Measurements from ENCODE around the gene GSK3B. TPM values are rescaled to one million over a fixed set of nuclear protein-coding genes. Genes with fewer than 3 reads are reported as not detected.

The GSK3B gene
- total RNA-seq, 2 donors from 2014 or later: 36.7 to 47.9 TPM

GRCh38 chr3:119871571-119871970 lies 222.7 kb downstream of the GSK3B start:
- H3K4me3 ChIP-seq: no peak overlapping the region
- intact Hi-C loops (cut with DNase I): no loop called here
- TF ChIP-seq CTCF (IDR thresholded peaks at IDR 0.05) (no peak), POLR2A (IDR thresholded peaks at IDR 0.05) (no peak), POLR2AphosphoS5 (IDR thresholded peaks at IDR 0.05) (no peak)
- WGBS: 59% methylated on average over 1 of the region's 1 CpG
- no peaks in the 10 kb centered on the region for H3K9me3 ChIP-seq
- no peak overlapping the region for H3K27ac ChIP-seq
- DNase-seq (ENCODE audit: low spot score): no peak
- no peaks in the 10 kb centered on the region for H3K36me3 ChIP-seq
- no peaks in the 10 kb centered on the region for H3K27me3 ChIP-seq (replicated peaks; ENCODE audit: insufficient read depth)
- no peaks in the 10 kb centered on the region for H3K4me1 ChIP-seq (replicated peaks)

GRCh38 chr3:119870512-119870911 lies 223.7 kb downstream of the GSK3B start:
- H3K27ac ChIP-seq: no peak overlapping the region
- H3K36me3 ChIP-seq: no peaks in the 10 kb centered on the region
- H3K4me3 ChIP-seq: no peak overlapping the region
- H3K9me3 ChIP-seq: no peaks in the 10 kb centered on the region
- H3K4me1 ChIP-seq (replicated peaks): no peaks in the 10 kb centered on the region
- no peaks in the 10 kb centered on the region for H3K27me3 ChIP-seq (replicated peaks; ENCODE audit: insufficient read depth)
- TF ChIP-seq POLR2AphosphoS5 (IDR thresholded peaks at IDR 0.05): no peak
- no peak for TF ChIP-seq CTCF (IDR thresholded peaks at IDR 0.05)
- no peak for TF ChIP-seq POLR2A (IDR thresholded peaks at IDR 0.05)
- intact Hi-C loops (cut with DNase I): no loop called here
- DNase-seq (ENCODE audit: low spot score): no peak

- 89% methylated on average over 7 of the region's 7 CpGs for WGBS
- TF ChIP-seq POLR2AphosphoS5 (IDR thresholded peaks at IDR 0.05) (no peak), CTCF (IDR thresholded peaks at IDR 0.05) (no peak), POLR2A (IDR thresholded peaks at IDR 0.05) (no peak)
- Histone ChIP-seq H3K36me3 (no peaks in the 10 kb centered on the region), H3K4me3 (no peak overlapping the region), H3K27me3 (replicated peaks; ENCODE audit: insufficient read depth) (no peaks in the 10 kb centered on the region), H3K4me1 (replicated peaks) (no peaks in the 10 kb centered on the region), H3K27ac (no peak overlapping the region), H3K9me3 (no peaks in the 10 kb centered on the region)
- intact Hi-C loops (cut with DNase I): no loop called here
- no peak for DNase-seq (ENCODE audit: low spot score)
Observed at GRCh38 chr3:119864476-119864875, 229.8 kb downstream of the GSK3B start.

GRCh38 chr3:119862616-119863015 lies 231.6 kb downstream of the GSK3B start:
- no peaks in the 10 kb centered on the region for H3K36me3 ChIP-seq
- H3K4me3 ChIP-seq: no peak overlapping the region
- H3K4me1 ChIP-seq (replicated peaks): no peaks in the 10 kb centered on the region
- H3K27ac ChIP-seq: no peak overlapping the region
- no peaks in the 10 kb centered on the region for H3K9me3 ChIP-seq
- 91% methylated on average over 2 of the region's 2 CpGs for WGBS
- H3K27me3 ChIP-seq (replicated peaks; ENCODE audit: insufficient read depth): no peaks in the 10 kb centered on the region
- intact Hi-C loops (cut with DNase I): no loop called here
- TF ChIP-seq POLR2AphosphoS5 (IDR thresholded peaks at IDR 0.05): no peak
- TF ChIP-seq CTCF (IDR thresholded peaks at IDR 0.05): no peak
- TF ChIP-seq POLR2A (IDR thresholded peaks at IDR 0.05): no peak
- DNase-seq (ENCODE audit: low spot score): no peak

- H3K27me3 ChIP-seq (replicated peaks; ENCODE audit: insufficient read depth): no peaks in the 10 kb centered on the region
- WGBS: 96% methylated on average over 2 of the region's 2 CpGs
- no peak overlapping the region for H3K4me3 ChIP-seq
- H3K36me3 ChIP-seq: no peaks in the 10 kb centered on the region
- DNase-seq (ENCODE audit: low spot score): no peak
- H3K4me1 ChIP-seq (replicated peaks): no peaks in the 10 kb centered on the region
- TF ChIP-seq POLR2AphosphoS5 (IDR thresholded peaks at IDR 0.05) (no peak), POLR2A (IDR thresholded peaks at IDR 0.05) (no peak), CTCF (IDR thresholded peaks at IDR 0.05) (no peak)
- intact Hi-C loops (cut with DNase I): no loop called here
- no peak overlapping the region for H3K27ac ChIP-seq
- no peaks in the 10 kb centered on the region for H3K9me3 ChIP-seq
Observed at GRCh38 chr3:119861681-119862080, 232.6 kb downstream of the GSK3B start.

Measured in prostate gland (tissue), 2 donors.